Peyer's patch (tissue), 4 donors: Measurements from ENCODE around the gene ASAP2. TPM values are rescaled to one million over a fixed set of nuclear protein-coding genes. Genes with fewer than 3 reads are reported as not detected.

ENCODE experiments used
- DNase-seq, 3 donors: peaks; one replicate each; pipeline ENCODE4 v3.0.0-alpha.2; 2017 to 2019
- H3K27ac ChIP-seq, 4 donors: fragments of 200-600 bp; sonication (generic); one replicate each; pipeline ENCODE4 v1.5.1; 2016 to 2019
- H3K27me3 ChIP-seq, 2 donors: fragments of 200-600 bp; sonication (generic); one replicate each; pipeline ENCODE4 v1.5.1; 2019
- H3K36me3 ChIP-seq, 3 donors: fragments of 200-600 bp; sonication (generic); one replicate each; pipeline ENCODE4 v1.5.1; 2016 to 2019
- H3K4me1 ChIP-seq, 4 donors: fragments of 200-600 bp; sonication (generic); one replicate each; pipeline ENCODE4 v1.5.1; 2016 to 2019
- H3K4me3 ChIP-seq, 4 donors: fragments of 200-600 bp; sonication (generic); 1 replicate in 3 of 4; 2 replicates in 1 of 4; pipeline ENCODE4 v1.5.1; 2016 to 2019; ENCODE audit warnings: mild to moderate bottlenecking in 1 of 4
- H3K9me3 ChIP-seq, 4 donors: fragments of 200-600 bp; sonication (generic); one replicate each; pipeline ENCODE4 v1.5.1; 2016 to 2019; ENCODE audit warnings: mild to moderate bottlenecking in 1 of 4
- POLR2A ChIP-seq, 2 donors: fragments of 450-650 bp; IDR thresholded peaks; one replicate each; pipeline ENCODE4 v1.5.1; 2017; ENCODE audit warnings: antibody characterized with exemption in 2 of 2, mild to moderate bottlenecking in 2 of 2, moderate library complexity in 2 of 2
- total RNA-seq, 4 donors: library from RNA; depleted of rRNA; stranded (reverse); fragments of >200 nt; gene quantifications; one replicate each; pipeline ENCODE4 v1.1.0, GENCODE V29; 2016
- TF ChIP-seq, protein P1 (sequence below), 6 experiments: fragments of 450-650 bp in 4 of 6; fragments of 200-600 bp in 2 of 6; sonication (generic) in 1 of 6; IDR thresholded peaks; one replicate each; pipeline ENCODE4 v1.5.1; 2017 to 2019; ENCODE audit warnings: antibody characterized with exemption in 6 of 6, mild to moderate bottlenecking in 3 of 6, moderate library complexity in 1 of 6

Gene ASAP2
- total RNA-seq, 4 donors from 2014 or later: 30.6 to 59.4 (median 37.8) TPM

DNA sequence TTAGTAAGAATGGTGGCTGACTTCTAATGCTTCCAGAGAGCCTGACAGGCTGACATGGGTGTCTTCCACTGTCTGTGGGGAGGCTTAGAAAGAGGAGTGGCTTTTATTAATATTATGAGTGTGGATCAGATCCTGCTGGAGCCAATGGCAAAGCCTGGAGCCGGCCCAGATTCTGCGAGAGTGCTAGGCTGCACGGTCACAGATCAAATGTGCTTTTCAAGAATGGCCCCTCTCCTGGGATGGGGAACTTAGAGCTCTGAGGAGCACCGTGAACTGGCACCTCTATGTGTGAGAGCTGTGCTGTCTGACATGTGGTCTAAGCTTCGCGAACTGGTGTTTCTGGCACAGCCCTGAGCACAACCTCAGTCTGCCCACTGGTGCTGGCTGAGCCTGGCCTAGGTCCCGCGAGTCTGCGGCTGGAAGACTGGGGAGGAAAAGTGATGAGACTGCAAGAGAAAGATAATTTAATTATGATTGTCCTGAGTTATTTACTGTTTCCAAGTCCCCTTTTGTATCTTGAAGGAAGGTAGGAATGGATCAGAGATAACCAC is 70.4 kb downstream of the ASAP2 start:
- Histone ChIP-seq H3K27ac (no peak overlapping the region), H3K36me3 (no peaks in the 10 kb centered on the region), H3K9me3 (no peaks in the 10 kb centered on the region), H3K4me3 (no peak overlapping the region), H3K4me1 (peaks cover 0 to 26% (median 0%) of the 10 kb centered on the region in 4 donors), H3K27me3 (no peaks in the 10 kb centered on the region)
- DNase-seq: no peak
- TF ChIP-seq, protein P1, sequence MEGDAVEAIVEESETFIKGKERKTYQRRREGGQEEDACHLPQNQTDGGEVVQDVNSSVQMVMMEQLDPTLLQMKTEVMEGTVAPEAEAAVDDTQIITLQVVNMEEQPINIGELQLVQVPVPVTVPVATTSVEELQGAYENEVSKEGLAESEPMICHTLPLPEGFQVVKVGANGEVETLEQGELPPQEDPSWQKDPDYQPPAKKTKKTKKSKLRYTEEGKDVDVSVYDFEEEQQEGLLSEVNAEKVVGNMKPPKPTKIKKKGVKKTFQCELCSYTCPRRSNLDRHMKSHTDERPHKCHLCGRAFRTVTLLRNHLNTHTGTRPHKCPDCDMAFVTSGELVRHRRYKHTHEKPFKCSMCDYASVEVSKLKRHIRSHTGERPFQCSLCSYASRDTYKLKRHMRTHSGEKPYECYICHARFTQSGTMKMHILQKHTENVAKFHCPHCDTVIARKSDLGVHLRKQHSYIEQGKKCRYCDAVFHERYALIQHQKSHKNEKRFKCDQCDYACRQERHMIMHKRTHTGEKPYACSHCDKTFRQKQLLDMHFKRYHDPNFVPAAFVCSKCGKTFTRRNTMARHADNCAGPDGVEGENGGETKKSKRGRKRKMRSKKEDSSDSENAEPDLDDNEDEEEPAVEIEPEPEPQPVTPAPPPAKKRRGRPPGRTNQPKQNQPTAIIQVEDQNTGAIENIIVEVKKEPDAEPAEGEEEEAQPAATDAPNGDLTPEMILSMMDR (IDR thresholded peaks at IDR 0.05): no peak
- no peak for TF ChIP-seq POLR2A (IDR thresholded peaks at IDR 0.05)

DNA sequence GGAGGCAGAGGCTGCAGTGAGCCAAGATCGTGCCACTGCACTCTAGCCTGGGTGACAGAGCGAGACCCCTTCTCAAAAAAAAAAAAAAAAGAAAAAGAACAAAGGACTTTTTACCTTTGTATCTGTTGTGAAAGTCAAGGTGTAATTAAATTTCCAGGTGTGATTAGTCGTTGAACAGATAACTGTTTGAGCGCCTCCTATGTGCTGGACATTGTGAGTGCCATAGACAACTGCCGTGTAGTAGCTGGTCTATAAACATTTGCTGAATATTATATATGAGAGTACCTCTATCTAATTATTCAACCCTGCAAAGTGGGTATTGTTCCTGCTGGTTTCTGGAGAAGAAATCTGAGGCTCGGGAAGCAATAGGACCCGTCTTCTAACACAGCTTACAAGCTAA is 71.8 kb downstream of the ASAP2 start:
- Histone ChIP-seq H3K9me3 (no peaks in the 10 kb centered on the region), H3K4me1 (peaks cover 0 to 35% (median 0%) of the 10 kb centered on the region in 4 donors), H3K4me3 (no peak overlapping the region), H3K27ac (no peak overlapping the region), H3K36me3 (no peaks in the 10 kb centered on the region), H3K27me3 (no peaks in the 10 kb centered on the region)
- DNase-seq: no peak
- TF ChIP-seq, protein P1 (IDR thresholded peaks at IDR 0.05): peak in 3 of 6 experiments; percentile 44 to 52 (median 47)
- no peak for TF ChIP-seq POLR2A (IDR thresholded peaks at IDR 0.05)

DNA sequence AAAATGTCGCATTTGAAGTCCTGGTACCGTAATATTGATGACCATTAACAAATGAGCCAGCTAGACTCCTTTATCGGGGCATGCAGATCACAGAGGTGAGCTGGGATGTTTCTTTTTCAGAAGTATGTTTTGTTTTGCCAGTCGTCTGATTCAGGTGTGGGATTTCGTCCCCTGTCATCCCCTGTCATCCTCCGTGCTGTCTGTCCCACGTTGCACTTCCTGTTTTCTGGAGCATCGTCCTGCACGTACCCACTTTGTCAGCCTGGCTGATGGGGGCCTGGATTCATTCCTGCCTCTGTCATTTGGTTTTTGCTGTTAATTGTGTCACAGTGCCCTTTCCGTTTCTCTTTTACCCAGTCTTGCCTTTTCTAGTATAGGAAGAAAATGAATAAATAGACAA is 72.8 kb downstream of the ASAP2 start:
- H3K36me3 ChIP-seq: no peaks in the 10 kb centered on the region
- H3K4me3 ChIP-seq: no peak overlapping the region
- H3K27ac ChIP-seq: no peak overlapping the region
- H3K9me3 ChIP-seq: no peaks in the 10 kb centered on the region
- H3K4me1 ChIP-seq: peaks cover 0 to 33% (median 0%) of the 10 kb centered on the region in 4 donors
- TF ChIP-seq, protein P1 (IDR thresholded peaks at IDR 0.05): no peak
- TF ChIP-seq POLR2A (IDR thresholded peaks at IDR 0.05): no peak
- H3K27me3 ChIP-seq: no peaks in the 10 kb centered on the region
- no peak for DNase-seq

DNA sequence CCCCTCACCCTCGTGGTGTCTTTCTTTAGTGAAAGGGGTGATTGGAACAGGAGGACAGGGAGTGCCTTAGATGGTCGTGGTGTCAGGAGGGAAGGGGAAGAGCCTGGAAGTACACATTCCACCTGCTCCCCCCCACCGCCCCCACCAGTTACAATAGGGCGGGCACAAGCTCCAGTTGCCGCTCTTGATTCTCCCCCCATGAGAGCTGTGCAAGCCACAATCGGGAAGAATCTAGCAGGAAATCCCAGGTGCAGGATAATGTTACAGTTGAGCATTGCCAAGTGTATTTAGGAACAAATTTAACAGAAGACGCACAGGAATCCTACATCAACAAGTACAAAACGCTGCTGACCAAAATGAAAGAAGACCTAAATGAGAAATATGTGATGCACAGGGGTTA is 73.6 kb downstream of the ASAP2 start:
- no peaks in the 10 kb centered on the region for H3K36me3 ChIP-seq
- no peak for DNase-seq
- no peaks in the 10 kb centered on the region for H3K27me3 ChIP-seq
- peaks cover 0 to 26% (median 0%) of the 10 kb centered on the region in 4 donors for H3K4me1 ChIP-seq
- no peak overlapping the region for H3K27ac ChIP-seq
- no peak overlapping the region for H3K4me3 ChIP-seq
- no peaks in the 10 kb centered on the region for H3K9me3 ChIP-seq
- TF ChIP-seq, protein P1 (IDR thresholded peaks at IDR 0.05): no peak
- no peak for TF ChIP-seq POLR2A (IDR thresholded peaks at IDR 0.05)

DNA sequence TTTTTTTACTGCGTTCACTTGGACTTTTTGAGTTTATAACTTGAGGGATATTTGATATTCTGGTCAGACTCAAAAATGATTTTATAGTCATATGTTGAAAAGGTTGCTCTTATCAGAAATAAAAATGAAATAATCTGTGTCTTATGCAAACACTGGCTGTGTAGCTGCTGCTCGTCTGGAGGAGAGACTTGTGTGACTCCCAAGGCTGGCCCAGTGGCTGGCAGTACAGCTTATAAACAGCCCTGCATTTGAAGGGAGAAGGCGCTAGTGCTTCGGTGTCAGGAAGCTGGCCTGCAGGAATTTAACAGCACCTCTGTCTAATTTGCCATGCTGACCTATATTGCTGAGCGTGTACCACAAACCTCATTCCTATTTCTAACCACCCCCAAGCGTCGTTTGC is 74.5 kb downstream of the ASAP2 start:
- Histone ChIP-seq H3K4me3 (no peak overlapping the region), H3K27me3 (no peaks in the 10 kb centered on the region), H3K4me1 (peaks cover 0 to 23% (median 0%) of the 10 kb centered on the region in 4 donors), H3K27ac (no peak overlapping the region), H3K36me3 (no peaks in the 10 kb centered on the region), H3K9me3 (no peaks in the 10 kb centered on the region)
- no peak for DNase-seq
- no peak for TF ChIP-seq POLR2A (IDR thresholded peaks at IDR 0.05)
- TF ChIP-seq, protein P1 (IDR thresholded peaks at IDR 0.05): no peak
